HG03196 (cell line): ENCODE results near the gene DNER.

Experiments used
- ATAC-seq: cut with Tn5 transposase; IDR thresholded peaks from one replicate; pipeline ENCODE4 v1.9.1; 2021; ENCODE audit not compliant: unreplicated experiment

The DNER gene

GRCh38 chr2:229445019-229445418 lies 269.3 kb downstream of the DNER start:
- no peak for ATAC-seq

- no peak for ATAC-seq
Observed at GRCh38 chr2:229443546-229444268, 270.6 kb downstream of the DNER start.

GRCh38 chr2:229443141-229443540 lies 271.2 kb downstream of the DNER start:
- ATAC-seq, result no peak

- ATAC-seq, result no peak
Observed at GRCh38 chr2:229438430-229439159, 275.8 kb downstream of the DNER start.

- ATAC-seq, result no peak
Observed at GRCh38 chr2:229437467-229437866, 276.9 kb downstream of the DNER start.

- ATAC-seq, result no peak
Observed at GRCh38 chr2:229434187-229434586, 280.2 kb downstream of the DNER start.

GRCh38 chr2:229433351-229433750 lies 281.0 kb downstream of the DNER start:
- no peak for ATAC-seq

GRCh38 chr2:229431327-229431954 lies 282.9 kb downstream of the DNER start:
- ATAC-seq, result no peak

GRCh38 chr2:229429589-229429988 lies 284.8 kb downstream of the DNER start:
- no peak for ATAC-seq

- no peak for ATAC-seq
Observed at GRCh38 chr2:229426464-229426863, 287.9 kb downstream of the DNER start.

GRCh38 chr2:229425598-229425997 lies 288.8 kb downstream of the DNER start:
- no peak for ATAC-seq

GRCh38 chr2:229422063-229422462 lies 292.3 kb downstream of the DNER start:
- no peak for ATAC-seq

GRCh38 chr2:229419158-229419557 lies 295.2 kb downstream of the DNER start:
- ATAC-seq, result no peak

- no peak for ATAC-seq
Observed at GRCh38 chr2:229417916-229418315, 296.4 kb downstream of the DNER start.

GRCh38 chr2:229417176-229417575 lies 297.2 kb downstream of the DNER start:
- no peak for ATAC-seq

GRCh38 chr2:229416116-229416694 lies 298.1 kb downstream of the DNER start:
- ATAC-seq, result no peak

GRCh38 chr2:229414631-229415030 lies 299.7 kb downstream of the DNER start:
- no peak for ATAC-seq

GRCh38 chr2:229412686-229413085 lies 301.7 kb downstream of the DNER start:
- no peak for ATAC-seq

- ATAC-seq, result no peak
Observed at GRCh38 chr2:229410946-229411345, 303.4 kb downstream of the DNER start.

GRCh38 chr2:229410264-229410663 lies 304.1 kb downstream of the DNER start:
- no peak for ATAC-seq

GRCh38 chr2:229409751-229410181 lies 304.6 kb downstream of the DNER start:
- ATAC-seq, result no peak

- no peak for ATAC-seq
Observed at GRCh38 chr2:229408962-229409361, 305.4 kb downstream of the DNER start.
